ENCODE measurements around the gene AFDN.

AFDN gene

GRCh38 chr6:167933290-167933689 lies 106.6 kb downstream of the AFDN start:
- no peak overlapping the region for H3K9ac ChIP-seq (ENCODE audit: low read depth, low read length)
- H3K36me3 ChIP-seq (ENCODE audit: insufficient read depth, low read length), result peaks cover 3% of the 10 kb centered on the region; the same call in 1 of the 2 replicates
- no peaks in the 10 kb centered on the region for H3K9me3 ChIP-seq (ENCODE audit: control insufficient read depth, insufficient read depth, low read length)
- peaks cover 32% of the 10 kb centered on the region for H3K4me1 ChIP-seq (ENCODE audit: insufficient read depth, low read length)

DNA sequence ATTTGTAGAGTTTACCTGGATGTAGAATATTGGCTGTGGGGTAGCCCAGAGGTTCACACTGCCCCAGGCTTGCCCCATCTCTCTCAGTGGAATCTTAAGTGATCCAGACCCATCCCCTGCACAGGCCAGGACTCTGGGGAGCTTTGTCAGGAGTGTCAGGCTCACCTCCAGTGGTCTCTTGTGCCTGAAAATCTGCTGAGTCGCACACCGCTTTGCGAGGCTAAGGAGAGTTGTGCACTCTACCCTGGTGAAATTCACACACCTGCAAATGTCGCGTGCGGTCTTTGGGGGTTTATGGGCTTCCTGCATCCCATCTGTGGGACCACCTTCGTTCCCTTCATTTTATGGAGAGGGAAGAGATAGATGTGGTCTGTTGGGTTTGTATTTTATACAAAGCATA lies 107.1 kb downstream of the AFDN start:
- Histone ChIP-seq H3K9ac (ENCODE audit: low read depth, low read length) (no peak overlapping the region), H3K4me1 (ENCODE audit: insufficient read depth, low read length) (peaks cover 36% of the 10 kb centered on the region), H3K36me3 (ENCODE audit: insufficient read depth, low read length) (peaks cover 3% of the 10 kb centered on the region; the same call in 1 of the 2 replicates), H3K9me3 (ENCODE audit: control insufficient read depth, insufficient read depth, low read length) (no peaks in the 10 kb centered on the region)

DNA sequence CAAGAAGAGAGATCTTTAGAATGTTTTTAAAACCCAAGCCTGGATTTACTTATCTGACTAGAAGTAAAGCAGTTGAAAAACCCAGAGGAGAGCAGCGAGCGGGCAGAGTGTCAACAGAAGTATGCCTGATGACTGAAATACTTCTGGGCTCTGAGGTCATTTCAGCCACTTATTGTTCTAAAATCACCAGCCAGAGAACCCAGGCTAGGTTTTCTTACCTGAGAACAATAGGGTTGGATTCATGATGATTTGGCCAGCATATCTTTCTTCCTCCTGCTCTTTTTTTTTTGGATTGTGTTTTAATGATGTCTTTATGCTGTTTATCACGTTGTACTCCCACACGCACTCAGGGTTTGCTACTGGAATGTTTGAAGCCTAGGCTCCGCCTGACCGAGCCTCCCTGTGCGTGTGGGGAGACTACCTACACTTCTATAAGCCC lies 107.7 kb downstream of the AFDN start:
- Histone ChIP-seq H3K4me1 (ENCODE audit: insufficient read depth, low read length) (peaks cover 36% of the 10 kb centered on the region), H3K36me3 (ENCODE audit: insufficient read depth, low read length) (peaks cover 3% of the 10 kb centered on the region; the same call in 1 of the 2 replicates), H3K9me3 (ENCODE audit: control insufficient read depth, insufficient read depth, low read length) (no peaks in the 10 kb centered on the region), H3K9ac (ENCODE audit: low read depth, low read length) (no peak overlapping the region)

DNA sequence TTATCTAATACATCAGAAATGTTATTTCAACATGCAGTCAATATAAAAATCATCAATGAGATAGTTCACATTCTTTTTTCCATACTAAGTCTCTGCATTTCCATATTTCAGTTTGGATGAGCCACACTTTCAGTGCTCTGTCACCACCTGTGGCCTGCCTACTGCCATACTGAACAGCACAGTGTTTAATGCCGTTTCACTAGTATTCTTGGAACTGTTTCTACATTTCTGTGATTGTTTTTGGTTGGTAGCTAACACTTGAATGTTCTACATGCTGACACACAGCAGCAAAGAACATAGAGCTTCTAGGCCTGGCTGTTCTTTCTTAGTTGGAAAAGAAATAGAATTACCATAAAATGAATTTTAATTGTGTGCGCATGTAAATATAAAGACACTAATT lies 109.3 kb downstream of the AFDN start:
- no peaks in the 10 kb centered on the region for H3K9me3 ChIP-seq (ENCODE audit: control insufficient read depth, insufficient read depth, low read length)
- no peak overlapping the region for H3K9ac ChIP-seq (ENCODE audit: low read depth, low read length)
- peaks cover 36% of the 10 kb centered on the region for H3K4me1 ChIP-seq (ENCODE audit: insufficient read depth, low read length)
- H3K36me3 ChIP-seq (ENCODE audit: insufficient read depth, low read length), result no peaks in the 10 kb centered on the region; the same call in 1 of the 2 replicates

DNA sequence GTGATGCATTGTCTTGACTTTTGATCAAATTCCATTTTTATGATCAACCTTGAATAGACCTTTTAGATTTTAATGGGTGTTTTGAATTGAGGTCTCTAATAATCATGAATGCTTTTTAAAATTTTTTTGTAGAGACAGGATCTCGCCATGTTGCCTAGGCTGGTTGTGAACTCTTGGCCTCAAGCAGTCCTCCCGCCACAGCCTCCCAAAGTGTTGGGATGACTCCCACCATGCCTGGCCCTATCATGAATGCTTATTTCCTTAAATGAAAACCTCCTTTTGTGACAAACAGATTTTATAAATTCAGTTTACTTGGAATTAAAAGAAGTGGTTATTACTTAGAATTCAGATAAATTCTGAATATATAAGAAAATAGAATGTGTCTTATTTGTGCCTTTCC lies 110.6 kb downstream of the AFDN start:
- Histone ChIP-seq H3K9ac (ENCODE audit: low read depth, low read length) (no peak overlapping the region), H3K9me3 (ENCODE audit: control insufficient read depth, insufficient read depth, low read length) (no peaks in the 10 kb centered on the region), H3K36me3 (ENCODE audit: insufficient read depth, low read length) (no peaks in the 10 kb centered on the region; the same call in 1 of the 2 replicates), H3K4me1 (ENCODE audit: insufficient read depth, low read length) (peaks cover 36% of the 10 kb centered on the region)

GRCh38 chr6:167937948-167938911 lies 111.5 kb downstream of the AFDN start:
- Histone ChIP-seq H3K36me3 (ENCODE audit: insufficient read depth, low read length) (no peaks in the 10 kb centered on the region; the same call in 1 of the 2 replicates), H3K4me1 (ENCODE audit: insufficient read depth, low read length) (peaks cover 31% of the 10 kb centered on the region), H3K9ac (ENCODE audit: low read depth, low read length) (0 out of 2 replicates have a peak overlapping the region, but pooled peaks have one; percentile 4), H3K9me3 (ENCODE audit: control insufficient read depth, insufficient read depth, low read length) (no peaks in the 10 kb centered on the region)

GRCh38 chr6:167941822-167942221 lies 115.1 kb downstream of the AFDN start:
- Histone ChIP-seq H3K9me3 (ENCODE audit: control insufficient read depth, insufficient read depth, low read length) (no peaks in the 10 kb centered on the region), H3K4me1 (ENCODE audit: insufficient read depth, low read length) (peaks cover 19% of the 10 kb centered on the region), H3K36me3 (ENCODE audit: insufficient read depth, low read length) (peaks cover 24% of the 10 kb centered on the region), H3K9ac (ENCODE audit: low read depth, low read length) (no peak overlapping the region)

DNA sequence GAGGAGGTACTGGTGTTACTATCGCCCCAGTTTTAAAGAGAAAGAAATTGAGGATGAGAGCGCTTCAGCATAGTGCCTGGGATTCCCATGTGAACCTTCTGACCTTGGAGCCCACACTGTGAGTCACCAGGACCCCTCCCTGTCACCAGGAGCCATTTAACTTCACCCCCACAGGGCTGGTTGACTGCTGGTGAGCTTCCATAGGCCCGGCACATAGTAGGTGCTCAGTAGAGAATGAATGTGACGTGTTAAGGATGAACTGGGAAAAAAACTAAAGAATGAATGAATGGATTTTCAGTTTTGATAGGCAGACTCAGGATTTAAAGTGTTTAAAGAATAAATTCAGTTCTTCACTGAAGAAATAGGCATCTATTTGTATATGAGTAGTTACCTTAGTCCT lies 117.4 kb downstream of the AFDN start:
- Histone ChIP-seq H3K9me3 (ENCODE audit: control insufficient read depth, insufficient read depth, low read length) (no peaks in the 10 kb centered on the region), H3K4me1 (ENCODE audit: insufficient read depth, low read length) (no peaks in the 10 kb centered on the region), H3K36me3 (ENCODE audit: insufficient read depth, low read length) (peaks cover 38% of the 10 kb centered on the region), H3K9ac (ENCODE audit: low read depth, low read length) (no peak overlapping the region)

DNA sequence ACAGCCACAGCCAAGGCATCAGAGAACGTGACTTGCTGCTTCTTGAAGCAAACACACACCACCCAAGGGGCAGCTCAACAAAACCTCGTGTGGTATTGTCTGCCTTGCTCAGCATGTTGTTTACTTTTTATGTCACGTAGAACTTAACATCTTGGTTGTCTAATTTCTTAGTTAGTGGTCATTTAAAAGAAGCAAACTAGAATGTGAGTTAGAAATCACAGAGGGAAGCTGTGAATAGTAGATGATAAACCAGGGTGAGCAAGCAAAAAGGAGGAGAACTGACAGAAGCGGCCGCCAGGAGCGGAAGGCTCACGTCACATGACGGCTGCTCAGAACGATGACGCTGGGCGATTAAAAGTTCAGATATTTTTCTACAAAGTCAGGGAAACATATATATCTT lies 119.3 kb downstream of the AFDN start:
- Histone ChIP-seq H3K9me3 (ENCODE audit: control insufficient read depth, insufficient read depth, low read length) (no peaks in the 10 kb centered on the region), H3K4me1 (ENCODE audit: insufficient read depth, low read length) (no peaks in the 10 kb centered on the region), H3K9ac (ENCODE audit: low read depth, low read length) (no peak overlapping the region), H3K36me3 (ENCODE audit: insufficient read depth, low read length) (peaks cover 47% of the 10 kb centered on the region)

DNA sequence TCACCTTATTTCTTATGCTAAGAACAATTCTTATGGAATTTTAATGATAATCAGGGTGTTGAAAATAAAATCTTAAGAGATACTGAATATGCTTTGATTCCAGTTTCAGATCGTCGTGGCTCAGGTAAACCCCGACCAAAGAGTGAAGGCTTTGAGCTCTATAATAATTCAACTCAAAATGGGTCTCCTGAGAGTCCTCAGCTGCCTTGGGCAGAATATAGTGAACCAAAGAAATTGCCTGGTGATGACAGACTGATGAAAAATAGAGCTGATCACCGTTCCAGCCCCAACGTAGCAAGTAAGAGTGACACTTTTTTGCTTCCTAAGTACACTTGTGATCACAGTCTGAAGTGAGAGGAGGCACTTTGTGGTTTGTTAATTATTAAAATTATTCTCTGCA lies 119.9 kb downstream of the AFDN start:
- Histone ChIP-seq H3K36me3 (ENCODE audit: insufficient read depth, low read length) (peaks cover 49% of the 10 kb centered on the region), H3K9ac (ENCODE audit: low read depth, low read length) (no peak overlapping the region)

GRCh38 chr6:167947716-167948115 lies 121.0 kb downstream of the AFDN start:
- H3K9ac ChIP-seq (ENCODE audit: low read depth, low read length), result no peak overlapping the region
- peaks cover 55% of the 10 kb centered on the region for H3K36me3 ChIP-seq (ENCODE audit: insufficient read depth, low read length)
- no peaks in the 10 kb centered on the region for H3K9me3 ChIP-seq (ENCODE audit: control insufficient read depth, insufficient read depth, low read length)
- no peaks in the 10 kb centered on the region for H3K4me1 ChIP-seq (ENCODE audit: insufficient read depth, low read length)

More for the DNA sequence above, 119.9 kb downstream of the AFDN start:
- Histone ChIP-seq H3K9me3 (ENCODE audit: control insufficient read depth, insufficient read depth, low read length) (no peaks in the 10 kb centered on the region), H3K4me1 (ENCODE audit: insufficient read depth, low read length) (no peaks in the 10 kb centered on the region)

- Histone ChIP-seq H3K9ac (ENCODE audit: low read depth, low read length) (no peak overlapping the region), H3K4me1 (ENCODE audit: insufficient read depth, low read length) (no peaks in the 10 kb centered on the region), H3K9me3 (ENCODE audit: control insufficient read depth, insufficient read depth, low read length) (no peaks in the 10 kb centered on the region), H3K36me3 (ENCODE audit: insufficient read depth, low read length) (peaks cover 55% of the 10 kb centered on the region)
Measured at GRCh38 chr6:167948716-167949115, 122.0 kb downstream of the AFDN start.

DNA sequence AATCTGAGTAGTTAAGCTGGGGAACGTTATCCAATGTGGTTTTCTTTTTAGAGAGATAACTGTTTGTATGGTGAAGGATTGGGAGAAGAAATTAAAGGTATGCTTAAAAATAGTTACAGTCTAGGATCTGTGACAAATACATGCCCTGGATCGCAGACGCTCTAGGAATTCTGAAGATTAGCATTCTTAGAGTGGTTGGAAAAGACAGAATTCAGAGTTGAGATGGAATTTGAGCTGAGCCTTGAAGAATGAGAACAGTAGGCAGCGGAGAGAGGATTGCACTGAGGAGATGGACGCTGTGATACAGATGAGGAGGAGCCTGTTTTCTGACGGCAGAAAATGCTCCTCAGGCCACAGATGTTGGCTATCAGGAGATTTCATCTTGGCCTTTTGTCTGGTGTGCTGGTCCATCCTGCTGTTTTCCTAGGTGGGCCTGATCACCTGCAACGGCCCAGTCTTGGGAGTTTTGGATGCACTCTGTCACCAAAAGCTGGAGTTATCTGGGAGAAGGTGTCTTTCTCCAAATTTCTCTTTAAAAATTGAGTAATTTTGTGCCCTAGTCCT lies 122.5 kb downstream of the AFDN start:
- Histone ChIP-seq H3K9me3 (ENCODE audit: control insufficient read depth, insufficient read depth, low read length) (no peaks in the 10 kb centered on the region), H3K4me1 (ENCODE audit: insufficient read depth, low read length) (no peaks in the 10 kb centered on the region), H3K9ac (ENCODE audit: low read depth, low read length) (no peak overlapping the region), H3K36me3 (ENCODE audit: insufficient read depth, low read length) (peaks cover 50% of the 10 kb centered on the region)

GRCh38 chr6:167951781-167952511 lies 125.2 kb downstream of the AFDN start:
- Histone ChIP-seq H3K9ac (ENCODE audit: low read depth, low read length) (no peak overlapping the region), H3K4me1 (ENCODE audit: insufficient read depth, low read length) (no peaks in the 10 kb centered on the region), H3K36me3 (ENCODE audit: insufficient read depth, low read length) (peaks cover 32% of the 10 kb centered on the region), H3K9me3 (ENCODE audit: control insufficient read depth, insufficient read depth, low read length) (no peaks in the 10 kb centered on the region)
